Testis (tissue), 3 donors: ENCODE data around the gene ADAT1. TPM values are rescaled to one million over a fixed set of nuclear protein-coding genes. Genes with fewer than 3 reads are reported as not detected.

Experiments
- DNase-seq: peaks from one replicate; pipeline ENCODE4 v3.0.0-alpha.2; 2019
- H3K27ac ChIP-seq, 2 donors: fragments of 200-600 bp; sonication (generic); one replicate each; pipeline ENCODE4 v1.5.1; 2019
- H3K27me3 ChIP-seq: fragments of 200-600 bp; sonication (generic); one replicate; pipeline ENCODE4 v1.5.1; 2019
- H3K36me3 ChIP-seq: fragments of 200-600 bp; sonication (generic); one replicate; pipeline ENCODE4 v1.5.1; 2017; ENCODE audit warnings: low read depth; ENCODE audit errors: missing control alignments
- H3K4me1 ChIP-seq: fragments of 200-600 bp; sonication (generic); one replicate; pipeline ENCODE4 v1.5.1; 2019
- H3K4me3 ChIP-seq, 2 donors: fragments of 200-600 bp; sonication (generic); one replicate each; pipeline ENCODE4 v1.5.1; 2017 to 2019
- H3K9me3 ChIP-seq: fragments of 200-600 bp; sonication (generic); one replicate; pipeline ENCODE4 v1.5.1; 2017
- CTCF ChIP-seq, 3 experiments: fragments of 450-650 bp in 2 of 3; fragments of 200-600 bp in 1 of 3; sonication (generic) in 1 of 3; IDR thresholded peaks; one replicate each; pipeline ENCODE4 v1.5.1; 2016 to 2019; ENCODE audit warnings: antibody characterized with exemption in 3 of 3, mild to moderate bottlenecking in 2 of 3, moderate library complexity in 1 of 3
- POLR2A ChIP-seq: fragments of 450-650 bp; IDR thresholded peaks from one replicate; pipeline ENCODE4 v1.6.1; 2017; ENCODE audit warnings: antibody characterized with exemption, mild to moderate bottlenecking, moderate library complexity
- WGBS, 2 donors: methylation state at CpG; one replicate each; pipeline ENCODE4 v1.1.5; 2018; 5-methylcytosine and 5-hydroxymethylcytosine counted together
- intact Hi-C: fragments of 100-400 bp; cut with DNase I; formaldehyde crosslinking; loops from one replicate; pipeline ENCODE4 v1.15.1; 2023; ENCODE audit warnings: low total_unique reads
- polyA plus RNA-seq: library from polyadenylated mRNA; stranded (reverse); fragments of 350-450 nt; fragmentation: Illumina TruSeq; extraction: RNeasy Lipid Tissue Mini Kit (QIAGEN cat#74804); gene quantifications from one replicate; pipeline ENCODE4 v1.2.3, GENCODE V29; 2014; ENCODE audit warnings: low read depth, low replicate concordance; ENCODE audit not compliant: insufficient read depth
- total RNA-seq, 2 donors: library from RNA; depleted of rRNA; stranded (reverse); fragments of >200 nt; gene quantifications; one replicate each; pipeline ENCODE4 v1.2.3, GENCODE V29; 2016

The ADAT1 gene
- total and polyA plus RNA-seq, 3 donors from 2014 or later = 84.2 to 172 (median 104) TPM

DNA sequence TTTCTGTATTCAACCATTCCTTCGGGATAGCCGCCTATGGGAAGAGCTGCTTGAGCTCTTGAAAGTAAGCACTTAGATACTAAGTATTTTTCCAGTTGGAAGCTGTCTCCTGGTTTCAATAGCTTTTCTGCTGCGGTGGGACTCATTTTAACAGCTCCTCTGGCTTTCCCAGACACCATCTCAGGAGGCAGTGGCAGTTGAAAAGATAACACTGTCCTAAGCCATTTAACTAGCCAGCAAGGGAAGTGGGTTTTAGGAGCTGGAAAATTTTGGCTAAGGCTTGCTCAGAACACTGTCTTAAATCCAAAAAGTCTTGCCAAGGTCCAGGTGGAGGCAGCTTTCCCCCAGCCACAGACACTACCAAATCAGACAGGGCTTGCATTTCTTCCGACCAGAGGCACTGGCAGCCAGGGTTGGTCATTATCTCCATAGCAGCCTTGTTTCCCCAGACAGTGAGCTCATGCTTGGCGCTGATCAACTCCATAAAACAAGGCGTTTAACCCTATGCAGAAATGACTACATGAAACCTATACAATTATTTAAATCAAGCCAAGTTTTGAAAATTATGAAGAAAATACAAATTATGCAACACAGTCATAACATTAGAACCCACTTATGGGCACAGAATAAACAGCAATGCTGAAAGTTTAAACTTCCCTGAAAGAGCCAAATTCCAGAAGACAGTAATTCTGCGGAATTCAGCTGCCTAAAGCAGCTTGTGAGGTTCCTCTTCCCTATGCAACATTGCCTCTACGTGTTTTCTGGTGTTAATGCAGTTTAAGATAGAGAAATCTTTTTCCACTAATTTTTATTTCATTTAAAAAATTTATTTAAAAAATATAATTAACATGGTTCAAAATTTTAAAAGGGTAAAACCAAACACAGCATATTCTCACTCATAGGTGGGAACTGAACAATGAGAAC, 31.9 kb downstream of the ADAT1 start:
- intact Hi-C loops = no loop called here
- Histone ChIP-seq H3K4me3 (no peak overlapping the region), H3K27me3 (no peaks in the 10 kb centered on the region), H3K4me1 (peaks cover 7% of the 10 kb centered on the region), H3K27ac (peak overlapping the region in 1 of 2 donors; percentile 40), H3K9me3 (no peaks in the 10 kb centered on the region), H3K36me3 (no peaks in the 10 kb centered on the region)
- TF ChIP-seq CTCF (IDR thresholded peaks at IDR 0.05) (no peak), POLR2A (no peak)
- DNase-seq = peak; percentile 40
- WGBS, 2 donors = 36 to 37% methylated on average over 8 of the region's 8 CpGs

DNA sequence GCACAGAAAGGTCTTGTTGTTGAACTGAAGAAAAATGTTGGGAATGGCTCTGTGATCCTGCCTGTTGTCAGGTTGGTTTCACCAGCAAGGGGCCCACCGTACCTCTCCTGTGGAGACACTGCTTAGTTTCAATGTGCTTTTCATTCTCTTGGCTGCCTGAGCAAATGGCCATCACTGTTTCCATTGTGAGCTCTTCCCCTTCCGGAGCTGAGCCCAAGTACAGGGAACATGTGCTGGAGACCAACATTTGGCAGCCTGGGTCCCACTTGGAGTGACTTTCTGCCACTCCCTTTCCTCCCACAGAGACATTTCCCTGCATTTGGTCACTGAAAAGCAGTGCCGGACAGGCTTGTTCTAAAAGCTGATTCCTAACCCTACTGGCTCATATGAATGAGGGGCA, 33.8 kb downstream of the ADAT1 start:
- H3K4me1 ChIP-seq = peaks cover 7% of the 10 kb centered on the region
- no peak for DNase-seq
- no peaks in the 10 kb centered on the region for H3K27me3 ChIP-seq
- intact Hi-C loops = no loop called here
- H3K27ac ChIP-seq = no peak overlapping the region
- no peaks in the 10 kb centered on the region for H3K36me3 ChIP-seq
- H3K9me3 ChIP-seq = no peaks in the 10 kb centered on the region
- TF ChIP-seq POLR2A = no peak
- H3K4me3 ChIP-seq = no peak overlapping the region
- 46 to 83% methylated on average over 3 of the region's 3 CpGs for WGBS, 2 donors

DNA sequence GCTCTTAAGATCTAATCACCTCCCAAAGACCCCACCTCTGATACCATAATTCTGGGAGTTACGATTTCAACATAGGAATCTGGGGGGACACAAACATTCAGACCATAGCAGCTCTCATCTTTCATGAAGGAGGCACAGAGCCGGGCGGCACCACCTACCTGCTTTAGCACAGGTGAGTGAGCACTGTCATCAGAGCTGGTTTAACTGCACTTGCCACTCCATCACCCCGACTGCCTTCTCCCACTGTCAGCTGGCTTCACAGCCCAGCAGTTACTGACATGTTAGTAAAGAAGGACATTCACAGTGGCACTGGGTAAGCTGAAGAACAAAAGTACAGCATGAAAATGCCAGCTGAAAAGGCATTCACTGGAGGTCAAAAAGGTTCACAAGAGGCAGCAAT, 34.4 kb downstream of the ADAT1 start:
- Histone ChIP-seq H3K9me3 (no peaks in the 10 kb centered on the region), H3K36me3 (no peaks in the 10 kb centered on the region), H3K4me3 (no peak overlapping the region), H3K27me3 (no peaks in the 10 kb centered on the region), H3K4me1 (peaks cover 7% of the 10 kb centered on the region), H3K27ac (no peak overlapping the region)
- DNase-seq = no peak
- TF ChIP-seq POLR2A = no peak
- no peak for TF ChIP-seq CTCF (IDR thresholded peaks at IDR 0.05)
- 90 to 95% methylated on average over 3 to 4 of the region's 4 CpGs for WGBS, 2 donors
- intact Hi-C loops = no loop called here

GRCh38 chr16:75584108-75584507, 39.0 kb downstream of the ADAT1 start:
- H3K27ac ChIP-seq = no peak overlapping the region
- no peaks in the 10 kb centered on the region for H3K27me3 ChIP-seq
- intact Hi-C loops = no loop called here
- no peaks in the 10 kb centered on the region for H3K36me3 ChIP-seq
- TF ChIP-seq POLR2A = no peak
- TF ChIP-seq CTCF (IDR thresholded peaks at IDR 0.05) = no peak
- DNase-seq = no peak
- H3K4me1 ChIP-seq = no peaks in the 10 kb centered on the region
- 84 to 85% methylated on average over 3 of the region's 3 CpGs for WGBS, 2 donors
- no peak overlapping the region for H3K4me3 ChIP-seq
- H3K9me3 ChIP-seq = no peaks in the 10 kb centered on the region

GRCh38 chr16:75579281-75579834, 43.7 kb downstream of the ADAT1 start:
- Histone ChIP-seq H3K36me3 (no peaks in the 10 kb centered on the region), H3K27ac (no peak overlapping the region)

More at GRCh38 chr16:75579281-75579834, 43.7 kb downstream of the ADAT1 start:
- WGBS, 2 donors = 86 to 93% methylated on average over 7 of the region's 7 CpGs
- no peak overlapping the region for H3K4me3 ChIP-seq
- H3K9me3 ChIP-seq = no peaks in the 10 kb centered on the region
- H3K27me3 ChIP-seq = no peaks in the 10 kb centered on the region
- TF ChIP-seq CTCF (IDR thresholded peaks at IDR 0.05) (no peak), POLR2A (no peak)
- H3K4me1 ChIP-seq = no peaks in the 10 kb centered on the region
- no peak for DNase-seq
- intact Hi-C loops = loop anchor here (10.0 kb wide), 1 partner anchor 65 kb away; the partner anchor contains the start of genes KARS1 and TERF2IP
